B cell (primary cell): Measurements from ENCODE around the gene PARS2.
A peak's percentile ranks its signal among the peaks of the same experiment; 100 is the strongest.

Source experiments
- EZH2 ChIP-seq: IDR thresholded peaks from 2 replicates; pipeline ENCODE4 v1.6.1; 2012; ENCODE audit warnings: borderline replicate concordance, low read depth, mild to moderate bottlenecking, moderate library complexity, low read length; ENCODE audit not compliant: insufficient read depth, poor library complexity, severe bottlenecking
- TF ChIP-seq, protein P1 (sequence below): fragments of 200-600 bp; IDR thresholded peaks from one replicate; pipeline ENCODE4 v1.8.0; 2022; ENCODE audit warnings: antibody characterized with exemption, mild to moderate bottlenecking

DNA sequence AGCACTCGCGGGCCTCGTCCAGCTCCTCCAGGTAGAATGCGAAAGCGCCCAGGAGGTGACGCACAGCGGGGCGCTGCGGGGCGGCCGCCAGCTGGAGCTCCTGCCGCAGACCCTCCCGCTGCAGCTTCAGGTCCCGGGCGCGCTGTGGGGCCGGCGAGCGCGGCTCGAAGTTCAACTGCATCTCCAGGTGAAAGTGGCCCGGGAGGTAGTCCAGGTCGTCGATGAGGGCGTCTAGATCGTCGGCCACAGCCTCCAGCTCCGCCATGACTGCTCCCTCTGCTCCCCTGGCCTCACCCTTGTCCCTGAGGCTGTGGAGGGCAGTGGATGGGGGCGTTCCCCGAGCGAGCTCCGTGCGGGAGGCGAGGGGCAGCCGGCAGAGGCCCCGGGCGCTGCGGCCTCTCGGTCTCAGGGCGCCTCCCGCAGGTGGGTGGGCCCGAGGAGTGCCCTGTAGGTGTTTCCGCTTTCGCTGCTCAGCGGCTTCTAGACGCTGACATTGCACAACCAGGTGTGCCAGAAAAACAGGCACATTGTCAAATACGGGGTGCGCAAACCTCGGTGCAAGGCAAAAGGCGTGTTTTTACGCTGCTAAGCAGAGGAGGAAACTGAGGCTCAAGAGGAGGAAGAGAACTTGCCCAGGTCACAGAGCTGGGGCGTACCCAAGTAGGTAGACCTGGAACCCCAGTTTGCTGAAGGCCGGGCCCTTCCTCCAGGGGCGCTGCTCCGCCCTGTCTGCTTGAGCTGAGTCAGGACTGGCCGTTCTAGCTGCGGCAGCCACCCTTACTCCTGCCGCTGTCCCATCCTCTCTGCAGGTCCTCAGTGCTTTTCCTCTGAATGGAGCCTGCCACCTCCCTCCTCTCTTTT, 36.8 kb upstream of the PARS2 start, which contains the start of gene TTC22:
- no peak for TF ChIP-seq EZH2
- TF ChIP-seq, protein P1, sequence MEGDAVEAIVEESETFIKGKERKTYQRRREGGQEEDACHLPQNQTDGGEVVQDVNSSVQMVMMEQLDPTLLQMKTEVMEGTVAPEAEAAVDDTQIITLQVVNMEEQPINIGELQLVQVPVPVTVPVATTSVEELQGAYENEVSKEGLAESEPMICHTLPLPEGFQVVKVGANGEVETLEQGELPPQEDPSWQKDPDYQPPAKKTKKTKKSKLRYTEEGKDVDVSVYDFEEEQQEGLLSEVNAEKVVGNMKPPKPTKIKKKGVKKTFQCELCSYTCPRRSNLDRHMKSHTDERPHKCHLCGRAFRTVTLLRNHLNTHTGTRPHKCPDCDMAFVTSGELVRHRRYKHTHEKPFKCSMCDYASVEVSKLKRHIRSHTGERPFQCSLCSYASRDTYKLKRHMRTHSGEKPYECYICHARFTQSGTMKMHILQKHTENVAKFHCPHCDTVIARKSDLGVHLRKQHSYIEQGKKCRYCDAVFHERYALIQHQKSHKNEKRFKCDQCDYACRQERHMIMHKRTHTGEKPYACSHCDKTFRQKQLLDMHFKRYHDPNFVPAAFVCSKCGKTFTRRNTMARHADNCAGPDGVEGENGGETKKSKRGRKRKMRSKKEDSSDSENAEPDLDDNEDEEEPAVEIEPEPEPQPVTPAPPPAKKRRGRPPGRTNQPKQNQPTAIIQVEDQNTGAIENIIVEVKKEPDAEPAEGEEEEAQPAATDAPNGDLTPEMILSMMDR, result peak; percentile 81
